HG03439 (cell line): ENCODE data around the gene DOCK4.

Source experiments
- ATAC-seq: cut with Tn5 transposase; IDR thresholded peaks from one replicate; pipeline ENCODE4 v1.9.1; 2021; ENCODE audit warnings: mild to moderate bottlenecking, moderate library complexity; ENCODE audit not compliant: unreplicated experiment

Gene DOCK4

GRCh38 chr7:111787099-111787498 is 419.1 kb downstream of the DOCK4 start:
- ATAC-seq = no peak

- ATAC-seq = no peak
These were observed 421.1 kb downstream of the DOCK4 start for GRCh38 chr7:111785076-111785475.

GRCh38 chr7:111784296-111784695 is 421.9 kb downstream of the DOCK4 start:
- no peak for ATAC-seq

- ATAC-seq = no peak
These were observed 422.3 kb downstream of the DOCK4 start for GRCh38 chr7:111783854-111784253.

GRCh38 chr7:111780527-111780926 is 425.7 kb downstream of the DOCK4 start:
- no peak for ATAC-seq

GRCh38 chr7:111775206-111775605 is 431.0 kb downstream of the DOCK4 start:
- ATAC-seq = no peak

- ATAC-seq = no peak
These were observed 433.5 kb downstream of the DOCK4 start for GRCh38 chr7:111772716-111773115.

- ATAC-seq = no peak
These were observed 434.6 kb downstream of the DOCK4 start for GRCh38 chr7:111771638-111772037.

GRCh38 chr7:111770116-111770515 is 436.1 kb downstream of the DOCK4 start:
- ATAC-seq = no peak

- ATAC-seq = no peak
These were observed 440.2 kb downstream of the DOCK4 start for GRCh38 chr7:111765751-111766643.

GRCh38 chr7:111763221-111763801 is 442.9 kb downstream of the DOCK4 start:
- no peak for ATAC-seq

- no peak for ATAC-seq
These were observed 443.4 kb downstream of the DOCK4 start for GRCh38 chr7:111762799-111763198.

GRCh38 chr7:111762211-111762610 is 444.0 kb downstream of the DOCK4 start:
- no peak for ATAC-seq

- no peak for ATAC-seq
These were observed 446.2 kb downstream of the DOCK4 start for GRCh38 chr7:111760043-111760442.

- ATAC-seq = no peak
These were observed 447.9 kb downstream of the DOCK4 start for GRCh38 chr7:111758332-111758731.

GRCh38 chr7:111756687-111757178 is 449.5 kb downstream of the DOCK4 start:
- no peak for ATAC-seq

GRCh38 chr7:111755383-111755782 is 450.8 kb downstream of the DOCK4 start:
- no peak for ATAC-seq

GRCh38 chr7:111753968-111754367 is 452.2 kb downstream of the DOCK4 start:
- ATAC-seq = no peak

- ATAC-seq = no peak
These were observed 454.1 kb downstream of the DOCK4 start for GRCh38 chr7:111752022-111752582.

- no peak for ATAC-seq
These were observed 455.3 kb downstream of the DOCK4 start for GRCh38 chr7:111750878-111751277.

GRCh38 chr7:111750228-111750627 is 456.0 kb downstream of the DOCK4 start:
- ATAC-seq = no peak

GRCh38 chr7:111749625-111750024 is 456.6 kb downstream of the DOCK4 start:
- ATAC-seq = no peak
